Mesothelial cell of epicardium (in vitro differentiated cells): Measurements from ENCODE around the gene PTGDR2. TPM values are rescaled to one million over a fixed set of nuclear protein-coding genes. Genes with fewer than 3 reads are reported as not detected.

Experiments
- DNase-seq, 2 experiments: peaks; one replicate each; pipeline ENCODE4 v3.0.0; 2021; ENCODE audit warnings: low spot score in 2 of 2; ENCODE audit not compliant: unreplicated experiment in 2 of 2
- H3K27ac Mint-ChIP-seq: 2 replicates; pipeline ENCODE4 v1.8.0; 2021; ENCODE audit warnings: mixed read lengths
- H3K27me3 Mint-ChIP-seq: 2 replicates; pipeline ENCODE4 v1.8.0; 2021; ENCODE audit warnings: low read depth, mixed read lengths
- H3K36me3 Mint-ChIP-seq: 2 replicates; pipeline ENCODE4 v1.8.0; 2021; ENCODE audit warnings: mixed read lengths
- H3K4me1 Mint-ChIP-seq: 2 replicates; pipeline ENCODE4 v1.8.0; 2021; ENCODE audit warnings: mixed read lengths
- H3K4me3 Mint-ChIP-seq: 2 replicates; pipeline ENCODE4 v1.8.0; 2021; ENCODE audit warnings: mild to moderate bottlenecking, moderate library complexity, mixed read lengths
- H3K9me3 Mint-ChIP-seq: 2 replicates; pipeline ENCODE4 v1.8.0; 2021; ENCODE audit warnings: mixed read lengths
- CTCF ChIP-seq: fragments of 200-600 bp; sonication (generic); IDR thresholded peaks from one replicate; pipeline ENCODE4 v1.5.0; 2021; ENCODE audit warnings: antibody characterized with exemption; ENCODE audit not compliant: unreplicated experiment
- total RNA-seq: library from RNA; stranded (reverse); gene quantifications from 3 replicates; pipeline ENCODE4 v1.2.1, GENCODE V29; 2021

Gene PTGDR2
- total RNA-seq, 1 donor from 2014 or later: 0.60 TPM

GRCh38 chr11:60870276-60870675 lies 14.5 kb upstream of the PTGDR2 start:
- H3K27ac Mint-ChIP-seq: no peak overlapping the region
- H3K27me3 Mint-ChIP-seq: no peaks in the 10 kb centered on the region
- DNase-seq: no peak
- H3K36me3 Mint-ChIP-seq: no peaks in the 10 kb centered on the region
- H3K4me1 Mint-ChIP-seq: peaks cover 2% of the 10 kb centered on the region
- no peak for TF ChIP-seq CTCF
- H3K9me3 Mint-ChIP-seq: no peaks in the 10 kb centered on the region
- no peak overlapping the region for H3K4me3 Mint-ChIP-seq

GRCh38 chr11:60869451-60869825 lies 13.7 kb upstream of the PTGDR2 start:
- Mint-ChIP-seq H3K27ac (no peak overlapping the region), H3K4me1 (peaks cover 8% of the 10 kb centered on the region), H3K36me3 (no peaks in the 10 kb centered on the region), H3K4me3 (no peak overlapping the region), H3K9me3 (no peaks in the 10 kb centered on the region), H3K27me3 (no peaks in the 10 kb centered on the region)
- TF ChIP-seq CTCF: no peak
- DNase-seq: no peak

- H3K36me3 Mint-ChIP-seq: no peaks in the 10 kb centered on the region
- no peaks in the 10 kb centered on the region for H3K27me3 Mint-ChIP-seq
- no peak for TF ChIP-seq CTCF
- H3K27ac Mint-ChIP-seq: no peak overlapping the region
- no peak overlapping the region for H3K4me3 Mint-ChIP-seq
- no peaks in the 10 kb centered on the region for H3K9me3 Mint-ChIP-seq
- peaks cover 14% of the 10 kb centered on the region for H3K4me1 Mint-ChIP-seq
- no peak for DNase-seq
Measured at GRCh38 chr11:60868682-60869450, 13.1 kb upstream of the PTGDR2 start.

- Mint-ChIP-seq H3K27me3 (no peaks in the 10 kb centered on the region), H3K9me3 (no peaks in the 10 kb centered on the region), H3K4me3 (no peak overlapping the region), H3K4me1 (peaks cover 18% of the 10 kb centered on the region), H3K36me3 (no peaks in the 10 kb centered on the region), H3K27ac (no peak overlapping the region)
- no peak for DNase-seq
- TF ChIP-seq CTCF: no peak
Measured at GRCh38 chr11:60867871-60868681, 12.3 kb upstream of the PTGDR2 start.

GRCh38 chr11:60866911-60867870 lies 11.4 kb upstream of the PTGDR2 start, which contains the start of gene ZP1:
Gene ZP1 (plus strand): TSS chr11:60867542. CDS start chr11:60867562, 20 bp downstream.
- no peak within 1 kb of the TSS for H3K27ac Mint-ChIP-seq
- H3K9me3 Mint-ChIP-seq: no peaks in the 10 kb centered on the region
- TF ChIP-seq CTCF: no peak
- peaks cover 3% of the 10 kb centered on the region for H3K27me3 Mint-ChIP-seq
- no peak within 1 kb of the TSS for H3K4me3 Mint-ChIP-seq
- peaks cover 17% of the 10 kb centered on the region for H3K4me1 Mint-ChIP-seq
- DNase-seq: no peak
- no peaks in the 10 kb centered on the region for H3K36me3 Mint-ChIP-seq
